HCT116 (cell line): ENCODE measurements around the gene EEFSEC. TPM values are rescaled to one million over a fixed set of nuclear protein-coding genes. Genes with fewer than 3 reads are reported as not detected.

ENCODE experiments used
- ATAC-seq: fragments of 200-7000 bp; cut with Tn5 transposase; 2 replicates; pipeline ENCODE4 v1.9.1; 2020; ENCODE audit warnings: mild to moderate bottlenecking, moderate library complexity
- BruUV-seq: library from RNA; stranded (reverse); fragments of 400-500 nt; replicated peaks from 2 replicates; lab custom pipeline; 2021; lab: Mats Ljungman, UMichigan
- CTCF ChIA-PET: fragments of 300-600 bp; sonication (Branson Sonifier 250); formaldehyde crosslinking; loops from one replicate; lab custom pipeline; 2021; ENCODE audit warnings: antibody characterized with exemption; lab: Charles Lee
- POLR2A ChIA-PET: fragments of 300-600, 350-600 bp; sonication (Branson Sonifier 250); formaldehyde crosslinking; loops from one replicate; lab custom pipeline; 2021; ENCODE audit warnings: antibody characterized with exemption; lab: Charles Lee
- RAD21 ChIA-PET, 2 experiments: fragments of 300-600 bp; sonication (Branson Sonifier 250); formaldehyde crosslinking; loops; one replicate each; lab custom pipeline; 2023; ENCODE audit warnings: low total read pairs in 2 of 2; ENCODE audit not compliant: uncharacterized antibody in 2 of 2, unreplicated experiment in 2 of 2, low non-redundant PET in 1 of 2; lab: Charles Lee
- DNase-seq: peaks from one replicate; pipeline ENCODE4 v3.0.0-alpha.2; 2010; ENCODE audit warnings: low read depth, low spot score
- H2AFZ ChIP-seq: fragments of 200-600 bp; shearing (Covaris generic), sonication (generic); 2 replicates; pipeline ENCODE4 v1.6.1; 2017; ENCODE audit warnings: low read depth, mixed run types, mixed read lengths, antibody characterized with exemption, low read length; ENCODE audit not compliant: poor library complexity, severe bottlenecking
- H3K27ac ChIP-seq: 2 replicates; pipeline ENCODE4 v1.5.1; 2012; ENCODE audit warnings: low read depth, low read length
- H3K27me3 ChIP-seq: fragments of 200-600 bp; sonication (generic); 2 replicates; pipeline ENCODE4 v1.6.1; 2016; ENCODE audit warnings: mixed run types, low read length, mixed read lengths; ENCODE audit not compliant: insufficient read depth
- H3K36me3 ChIP-seq, 2 experiments: fragments of 200-500 bp in 1 of 2; fragments of 200-600 bp in 1 of 2; sonication (Bioruptor generic) in 1 of 2; sonication (generic) in 1 of 2; 2 replicates each; pipeline versions ENCODE4 v1.5.1 to v1.6.1; 2014 to 2016; ENCODE audit warnings: low read length in 2 of 2, inconsistent platforms in 1 of 2, mixed read lengths in 1 of 2, mixed run types in 1 of 2; ENCODE audit not compliant: insufficient read depth in 2 of 2, control insufficient read depth in 1 of 2
- H3K4me1 ChIP-seq, 2 experiments: fragments of 200-600 bp in 1 of 2; sonication (generic) in 1 of 2; 2 replicates each; pipeline versions ENCODE4 v1.5.1 to v1.6.1; 2012 to 2017; ENCODE audit warnings: low read length in 2 of 2, inconsistent platforms in 1 of 2, mild to moderate bottlenecking in 1 of 2, mixed read lengths in 1 of 2, mixed run types in 1 of 2, moderate library complexity in 1 of 2; ENCODE audit not compliant: insufficient read depth in 2 of 2, control insufficient read depth in 1 of 2
- H3K4me2 ChIP-seq: fragments of 200-600 bp; sonication (generic); 2 replicates; pipeline ENCODE4 v1.6.1; 2017; ENCODE audit warnings: mixed run types, low read length, mixed read lengths
- H3K4me3 ChIP-seq, 2 experiments: fragments of 200-600 bp in 1 of 2; sonication (generic) in 1 of 2; replicated peaks in 1 of 2; 2 replicates each; pipeline ENCODE4 v1.5.1; 2011 to 2016; ENCODE audit warnings: low read length in 2 of 2, control low read depth in 1 of 2, low read depth in 1 of 2, mild to moderate bottlenecking in 1 of 2, mixed read lengths in 1 of 2, mixed run types in 1 of 2
- H3K79me2 ChIP-seq: fragments of 200-600 bp; sonication (generic); 2 replicates; pipeline ENCODE4 v1.6.1; 2017; ENCODE audit warnings: mild to moderate bottlenecking, mixed run types, low read length, moderate library complexity, mixed read lengths; ENCODE audit not compliant: insufficient read depth
- H3K9ac ChIP-seq: fragments of 200-600 bp; sonication (generic); 2 replicates; pipeline ENCODE4 v1.6.1; 2016; ENCODE audit warnings: low read length, mixed read lengths
- H3K9me2 ChIP-seq: fragments of 200-600 bp; sonication (generic), shearing (Covaris generic); 2 replicates; pipeline ENCODE4 v1.6.1; 2017; ENCODE audit warnings: mixed run types, mild to moderate bottlenecking, moderate library complexity; ENCODE audit not compliant: insufficient read depth
- H3K9me3 ChIP-seq, 2 experiments: fragments of 200-500 bp in 1 of 2; fragments of 200-600 bp in 1 of 2; sonication (Bioruptor generic) in 1 of 2; sonication (generic) in 1 of 2; 2 replicates each; pipeline ENCODE4 v1.6.1; 2014 to 2017; ENCODE audit warnings: low read length in 2 of 2, mixed read lengths in 2 of 2, inconsistent platforms in 1 of 2, low read depth in 1 of 2, mild to moderate bottlenecking in 1 of 2, mixed run types in 1 of 2, moderate library complexity in 1 of 2; ENCODE audit not compliant: control insufficient read depth in 1 of 2, insufficient read depth in 1 of 2
- H4K20me1 ChIP-seq: fragments of 200-600 bp; sonication (generic), shearing (Covaris generic); 2 replicates; pipeline ENCODE4 v1.6.1; 2017; ENCODE audit warnings: mixed run types, mild to moderate bottlenecking, moderate library complexity; ENCODE audit not compliant: insufficient read depth
- CBX3 ChIP-seq: IDR thresholded peaks from 2 replicates; pipeline ENCODE4 v1.6.1; 2012; ENCODE audit warnings: low read depth
- CEBPB ChIP-seq: IDR thresholded peaks from 2 replicates; pipeline ENCODE4 v1.6.1; 2012; ENCODE audit warnings: low read depth
- EGR1 ChIP-seq: IDR thresholded peaks from 2 replicates; pipeline ENCODE4 v1.6.1; 2012; ENCODE audit warnings: low read depth
- ELF1 ChIP-seq: IDR thresholded peaks from 2 replicates; pipeline ENCODE4 v1.6.1; 2012; ENCODE audit warnings: low read depth, borderline replicate concordance
- EZH2 ChIP-seq: fragments of 200-600 bp; sonication (generic); IDR thresholded peaks from 2 replicates; pipeline ENCODE4 v1.6.1; 2017; ENCODE audit warnings: antibody characterized with exemption, mixed run types
- EZH2phosphoT487 ChIP-seq: fragments of 200-600 bp; IDR thresholded peaks from 2 replicates; pipeline ENCODE4 v1.6.1; 2018; ENCODE audit warnings: antibody characterized with exemption, borderline replicate concordance
- FOSL1 ChIP-seq: IDR thresholded peaks from 2 replicates; pipeline ENCODE4 v1.6.1; 2012; ENCODE audit warnings: low read depth
- POLR2A ChIP-seq: IDR thresholded peaks from 2 replicates; pipeline ENCODE4 v1.7.0; 2011; ENCODE audit warnings: borderline replicate concordance; ENCODE audit not compliant: insufficient read depth, insufficient read length; ENCODE audit errors: extremely low read depth
- SIN3A ChIP-seq: IDR thresholded peaks from 2 replicates; pipeline ENCODE4 v1.6.1; 2012; ENCODE audit warnings: low read depth
- SP1 ChIP-seq: IDR thresholded peaks from 2 replicates; pipeline ENCODE4 v1.6.1; 2012; ENCODE audit warnings: low read depth
- SRF ChIP-seq: IDR thresholded peaks from 2 replicates; pipeline ENCODE4 v1.6.1; 2012; ENCODE audit warnings: low read depth
- TCF7L2 ChIP-seq: IDR thresholded peaks from 2 replicates; pipeline ENCODE4 v1.7.0; 2011; ENCODE audit warnings: borderline replicate concordance, inconsistent platforms; ENCODE audit not compliant: insufficient read depth, insufficient read length; ENCODE audit errors: extremely low read depth
- YY1 ChIP-seq: IDR thresholded peaks from 2 replicates; pipeline ENCODE4 v1.6.1; 2011; ENCODE audit warnings: low read length, low read depth, moderate library complexity, mild to moderate bottlenecking; ENCODE audit not compliant: insufficient replicate concordance; ENCODE audit errors: extremely low read depth
- ZFX ChIP-seq: fragments of 450-650 bp; IDR thresholded peaks from 2 replicates; pipeline ENCODE4 v1.6.1; 2017
- ZNF274 ChIP-seq: fragments of 200-500 bp; sonication (Bioruptor generic); IDR thresholded peaks from 2 replicates; pipeline ENCODE4 v1.6.1; 2014; ENCODE audit warnings: mild to moderate bottlenecking, low read depth, low read length, inconsistent platforms
- intact Hi-C: fragments of 100-400 bp; cut with micrococcal nuclease; formaldehyde crosslinking; loops from 2 replicates; pipeline ENCODE4 v1.10.0; 2022
- total RNA-seq: library from RNA; stranded (reverse); gene quantifications from one replicate; pipeline ENCODE4 v1.2.1, GENCODE V29; 2021; ENCODE audit not compliant: unreplicated experiment
- TF ChIP-seq, protein P1 (sequence below): IDR thresholded peaks from 2 replicates; pipeline ENCODE4 v1.6.1; 2012
- TF ChIP-seq, protein P2 (sequence below): IDR thresholded peaks from 2 replicates; pipeline ENCODE4 v1.6.1; 2012
- TF ChIP-seq, protein P3 (sequence below), 3 experiments: fragments of 200-600 bp in 1 of 3; sonication (generic) in 1 of 3; IDR thresholded peaks in 2 of 3; conservative IDR thresholded peaks in 1 of 3; 2 replicates each; pipeline ENCODE4 v1.5.1; 2012 to 2017; ENCODE audit warnings: low read depth in 2 of 3, low read length in 2 of 3, antibody characterized with exemption in 1 of 3, borderline replicate concordance in 1 of 3, control low read depth in 1 of 3, mild to moderate bottlenecking in 1 of 3, mixed read lengths in 1 of 3, mixed run types in 1 of 3, moderate library complexity in 1 of 3; ENCODE audit not compliant: insufficient read depth in 1 of 3
- TF ChIP-seq, protein P4 (sequence below): IDR thresholded peaks from 2 replicates; pipeline ENCODE4 v1.6.1; 2011; ENCODE audit warnings: mild to moderate bottlenecking, low read length, moderate library complexity; ENCODE audit not compliant: insufficient replicate concordance; ENCODE audit errors: extremely low read depth

Gene EEFSEC
- total RNA-seq, 1 experiment from 2014 or later = 16.1 TPM

DNA sequence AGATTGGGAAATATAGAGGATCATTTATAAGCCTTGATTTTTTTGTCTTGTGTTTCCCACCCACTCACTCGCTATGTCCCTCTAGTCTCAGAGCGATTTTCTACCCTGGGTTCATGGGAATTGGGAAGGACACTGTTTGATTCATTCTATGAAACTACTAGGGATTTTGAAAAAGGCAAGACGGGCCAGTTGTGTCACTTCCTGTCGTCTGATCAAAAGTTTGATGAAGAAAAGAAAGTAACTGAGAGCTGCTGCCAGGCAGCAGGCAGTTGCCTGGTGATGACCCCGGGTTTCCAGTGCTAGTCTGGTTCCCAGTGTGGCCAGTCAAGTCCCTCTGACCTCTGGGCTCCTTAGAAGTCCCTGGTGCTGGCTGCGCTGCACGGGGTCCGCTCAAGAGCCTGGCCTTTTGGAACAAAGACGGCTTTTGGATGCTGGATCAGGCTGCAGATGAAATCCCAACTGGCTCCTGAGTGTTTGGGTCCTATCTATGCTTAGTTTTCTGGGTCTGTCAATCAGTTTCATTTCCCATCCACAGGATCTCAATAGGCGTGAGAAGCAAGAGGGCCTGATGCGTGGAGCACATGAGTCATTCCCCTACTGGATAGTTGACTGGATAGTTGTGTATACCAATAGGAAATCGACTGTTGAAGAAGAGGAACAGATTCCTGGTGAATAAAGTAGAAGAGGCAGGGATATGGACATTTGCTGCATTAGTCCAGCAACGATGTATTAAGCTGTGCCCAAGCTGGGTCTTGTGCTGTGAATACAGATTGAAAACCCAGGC lies 89.7 kb downstream of the EEFSEC start:
- DNase-seq = no peak
- intact Hi-C loops = no loop called here

More for the DNA sequence above, 89.7 kb downstream of the EEFSEC start:
- H3K9me3 ChIP-seq = no peaks in the 10 kb centered on the region
- H4K20me1 ChIP-seq = no peaks in the 10 kb centered on the region
- H3K27me3 ChIP-seq = no peaks in the 10 kb centered on the region
- no peak overlapping the region for H3K27ac ChIP-seq
- H2AFZ ChIP-seq = no peak overlapping the region
- RAD21 ChIA-PET = no interaction called here
- CTCF ChIA-PET = no interaction called here
- no peaks in the 10 kb centered on the region for H3K36me3 ChIP-seq
- no peak overlapping the region for H3K4me3 ChIP-seq
- H3K4me2 ChIP-seq = no peak overlapping the region
- no TSS peak for BruUV-seq
- no peak overlapping the region for H3K9ac ChIP-seq
- TF ChIP-seq, protein P1, sequence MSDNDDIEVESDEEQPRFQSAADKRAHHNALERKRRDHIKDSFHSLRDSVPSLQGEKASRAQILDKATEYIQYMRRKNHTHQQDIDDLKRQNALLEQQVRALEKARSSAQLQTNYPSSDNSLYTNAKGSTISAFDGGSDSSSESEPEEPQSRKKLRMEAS = no peak
- TF ChIP-seq SIN3A = no peak
- TF ChIP-seq SP1 = no peak
- TF ChIP-seq POLR2A = no peak
- TF ChIP-seq, protein P2, sequence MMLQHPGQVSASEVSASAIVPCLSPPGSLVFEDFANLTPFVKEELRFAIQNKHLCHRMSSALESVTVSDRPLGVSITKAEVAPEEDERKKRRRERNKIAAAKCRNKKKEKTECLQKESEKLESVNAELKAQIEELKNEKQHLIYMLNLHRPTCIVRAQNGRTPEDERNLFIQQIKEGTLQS = no peak
- no peak for TF ChIP-seq ZFX
- no peak for TF ChIP-seq ZNF274
- no peak for TF ChIP-seq YY1
- TF ChIP-seq EZH2phosphoT487 = no peak
- TF ChIP-seq EZH2 = no peak
- TF ChIP-seq CEBPB = no peak
- TF ChIP-seq, protein P3, sequence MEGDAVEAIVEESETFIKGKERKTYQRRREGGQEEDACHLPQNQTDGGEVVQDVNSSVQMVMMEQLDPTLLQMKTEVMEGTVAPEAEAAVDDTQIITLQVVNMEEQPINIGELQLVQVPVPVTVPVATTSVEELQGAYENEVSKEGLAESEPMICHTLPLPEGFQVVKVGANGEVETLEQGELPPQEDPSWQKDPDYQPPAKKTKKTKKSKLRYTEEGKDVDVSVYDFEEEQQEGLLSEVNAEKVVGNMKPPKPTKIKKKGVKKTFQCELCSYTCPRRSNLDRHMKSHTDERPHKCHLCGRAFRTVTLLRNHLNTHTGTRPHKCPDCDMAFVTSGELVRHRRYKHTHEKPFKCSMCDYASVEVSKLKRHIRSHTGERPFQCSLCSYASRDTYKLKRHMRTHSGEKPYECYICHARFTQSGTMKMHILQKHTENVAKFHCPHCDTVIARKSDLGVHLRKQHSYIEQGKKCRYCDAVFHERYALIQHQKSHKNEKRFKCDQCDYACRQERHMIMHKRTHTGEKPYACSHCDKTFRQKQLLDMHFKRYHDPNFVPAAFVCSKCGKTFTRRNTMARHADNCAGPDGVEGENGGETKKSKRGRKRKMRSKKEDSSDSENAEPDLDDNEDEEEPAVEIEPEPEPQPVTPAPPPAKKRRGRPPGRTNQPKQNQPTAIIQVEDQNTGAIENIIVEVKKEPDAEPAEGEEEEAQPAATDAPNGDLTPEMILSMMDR (IDR thresholded peaks at IDR 0.05 in 2 of 3, conservative IDR thresholded peaks at IDR 0.05 in 1 of 3; ENCODE audit: borderline replicate concordance in 1 of 3, insufficient read depth in 1 of 3, low read depth in 2 of 3, low read length in 2 of 3) = no peak
- no peak for TF ChIP-seq TCF7L2
- TF ChIP-seq SRF = no peak
- TF ChIP-seq ELF1 = no peak
- no peak for TF ChIP-seq EGR1
- TF ChIP-seq FOSL1 = no peak
- TF ChIP-seq, protein P4, sequence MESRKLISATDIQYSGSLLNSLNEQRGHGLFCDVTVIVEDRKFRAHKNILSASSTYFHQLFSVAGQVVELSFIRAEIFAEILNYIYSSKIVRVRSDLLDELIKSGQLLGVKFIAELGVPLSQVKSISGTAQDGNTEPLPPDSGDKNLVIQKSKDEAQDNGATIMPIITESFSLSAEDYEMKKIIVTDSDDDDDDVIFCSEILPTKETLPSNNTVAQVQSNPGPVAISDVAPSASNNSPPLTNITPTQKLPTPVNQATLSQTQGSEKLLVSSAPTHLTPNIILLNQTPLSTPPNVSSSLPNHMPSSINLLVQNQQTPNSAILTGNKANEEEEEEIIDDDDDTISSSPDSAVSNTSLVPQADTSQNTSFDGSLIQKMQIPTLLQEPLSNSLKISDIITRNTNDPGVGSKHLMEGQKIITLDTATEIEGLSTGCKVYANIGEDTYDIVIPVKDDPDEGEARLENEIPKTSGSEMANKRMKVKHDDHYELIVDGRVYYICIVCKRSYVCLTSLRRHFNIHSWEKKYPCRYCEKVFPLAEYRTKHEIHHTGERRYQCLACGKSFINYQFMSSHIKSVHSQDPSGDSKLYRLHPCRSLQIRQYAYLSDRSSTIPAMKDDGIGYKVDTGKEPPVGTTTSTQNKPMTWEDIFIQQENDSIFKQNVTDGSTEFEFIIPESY = no peak
- TF ChIP-seq CBX3 = no peak
- POLR2A ChIA-PET = no interaction called here
- H3K4me1 ChIP-seq = no peaks in the 10 kb centered on the region
- no peaks in the 10 kb centered on the region for H3K79me2 ChIP-seq
- ATAC-seq = no peak
- H3K9me2 ChIP-seq = no peaks in the 10 kb centered on the region
